GM12878 (cell line): ENCODE data around the gene ARHGAP6.

Experiments
- ASH2L ChIP-seq: fragments of 300-600, 200-600 bp; sonication (generic); IDR thresholded peaks from 2 replicates; pipeline ENCODE4 v1.6.1; 2017; ENCODE audit warnings: low read depth, mild to moderate bottlenecking, borderline replicate concordance
- ATF7 ChIP-seq: fragments of 450-650 bp; IDR thresholded peaks from 2 replicates; pipeline ENCODE4 v1.6.1; 2016; ENCODE audit warnings: low read depth, mild to moderate bottlenecking
- BRCA1 ChIP-seq: IDR thresholded peaks from 2 replicates; pipeline ENCODE4 v1.6.1; 2011; ENCODE audit warnings: low read depth, low read length, improper control_type of control experiment
- POLR2AphosphoS5 ChIP-seq: IDR thresholded peaks from 2 replicates; pipeline ENCODE4 v1.6.1; 2011; ENCODE audit warnings: mild to moderate bottlenecking, low read length, inconsistent platforms
- TAF1 ChIP-seq: IDR thresholded peaks from 2 replicates; pipeline ENCODE4 v1.6.1; 2011; ENCODE audit warnings: mild to moderate bottlenecking, low read depth, low read length, borderline replicate concordance
- USF2 ChIP-seq: IDR thresholded peaks from 2 replicates; pipeline ENCODE4 v1.6.1; 2011; ENCODE audit warnings: low read depth, low read length, improper control_type of control experiment, borderline replicate concordance
- WRNIP1 ChIP-seq: IDR thresholded peaks from 2 replicates; pipeline ENCODE4 v1.6.1; 2011; ENCODE audit warnings: low read depth, low read length, improper control_type of control experiment, borderline replicate concordance
- TF ChIP-seq, protein P1 (sequence below), 3 experiments: IDR thresholded peaks in 2 of 3; conservative IDR thresholded peaks in 1 of 3; 2 replicates each; pipeline ENCODE4 v1.5.1; 2011; ENCODE audit warnings: low read depth in 3 of 3, low read length in 3 of 3, mild to moderate bottlenecking in 3 of 3, control low read depth in 2 of 3, moderate library complexity in 2 of 3, inconsistent platforms in 1 of 3, mixed read lengths in 1 of 3; ENCODE audit not compliant: control insufficient read depth in 2 of 3, insufficient read depth in 1 of 3; ENCODE audit errors: extremely low read depth in 1 of 3
- TF ChIP-seq, protein P2 (sequence below): IDR thresholded peaks from 2 replicates; pipeline ENCODE4 v1.6.1; 2011; ENCODE audit warnings: borderline replicate concordance, low read depth, mild to moderate bottlenecking, moderate library complexity, mixed read lengths, low read length; ENCODE audit not compliant: insufficient read depth; ENCODE audit errors: extremely low read length
- TF ChIP-seq, protein P3 (sequence below): IDR thresholded peaks from 2 replicates; pipeline ENCODE4 v1.6.1; 2012; ENCODE audit warnings: low read length, inconsistent platforms

- TF ChIP-seq TAF1 (no peak), WRNIP1 (no peak), BRCA1 (no peak), ASH2L (no peak), ATF7 (no peak), POLR2AphosphoS5 (no peak), USF2 (no peak)
- TF ChIP-seq, protein P1, sequence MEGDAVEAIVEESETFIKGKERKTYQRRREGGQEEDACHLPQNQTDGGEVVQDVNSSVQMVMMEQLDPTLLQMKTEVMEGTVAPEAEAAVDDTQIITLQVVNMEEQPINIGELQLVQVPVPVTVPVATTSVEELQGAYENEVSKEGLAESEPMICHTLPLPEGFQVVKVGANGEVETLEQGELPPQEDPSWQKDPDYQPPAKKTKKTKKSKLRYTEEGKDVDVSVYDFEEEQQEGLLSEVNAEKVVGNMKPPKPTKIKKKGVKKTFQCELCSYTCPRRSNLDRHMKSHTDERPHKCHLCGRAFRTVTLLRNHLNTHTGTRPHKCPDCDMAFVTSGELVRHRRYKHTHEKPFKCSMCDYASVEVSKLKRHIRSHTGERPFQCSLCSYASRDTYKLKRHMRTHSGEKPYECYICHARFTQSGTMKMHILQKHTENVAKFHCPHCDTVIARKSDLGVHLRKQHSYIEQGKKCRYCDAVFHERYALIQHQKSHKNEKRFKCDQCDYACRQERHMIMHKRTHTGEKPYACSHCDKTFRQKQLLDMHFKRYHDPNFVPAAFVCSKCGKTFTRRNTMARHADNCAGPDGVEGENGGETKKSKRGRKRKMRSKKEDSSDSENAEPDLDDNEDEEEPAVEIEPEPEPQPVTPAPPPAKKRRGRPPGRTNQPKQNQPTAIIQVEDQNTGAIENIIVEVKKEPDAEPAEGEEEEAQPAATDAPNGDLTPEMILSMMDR (IDR thresholded peaks at IDR 0.05 in 2 of 3, conservative IDR thresholded peaks at IDR 0.05 in 1 of 3; ENCODE audit: control insufficient read depth in 2 of 3, extremely low read depth in 1 of 3, insufficient read depth in 1 of 3, low read depth in 3 of 3, low read length in 3 of 3), result no peak
- TF ChIP-seq, protein P2, sequence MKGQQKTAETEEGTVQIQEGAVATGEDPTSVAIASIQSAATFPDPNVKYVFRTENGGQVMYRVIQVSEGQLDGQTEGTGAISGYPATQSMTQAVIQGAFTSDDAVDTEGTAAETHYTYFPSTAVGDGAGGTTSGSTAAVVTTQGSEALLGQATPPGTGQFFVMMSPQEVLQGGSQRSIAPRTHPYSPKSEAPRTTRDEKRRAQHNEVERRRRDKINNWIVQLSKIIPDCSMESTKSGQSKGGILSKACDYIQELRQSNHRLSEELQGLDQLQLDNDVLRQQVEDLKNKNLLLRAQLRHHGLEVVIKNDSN, result no peak
- TF ChIP-seq, protein P3, sequence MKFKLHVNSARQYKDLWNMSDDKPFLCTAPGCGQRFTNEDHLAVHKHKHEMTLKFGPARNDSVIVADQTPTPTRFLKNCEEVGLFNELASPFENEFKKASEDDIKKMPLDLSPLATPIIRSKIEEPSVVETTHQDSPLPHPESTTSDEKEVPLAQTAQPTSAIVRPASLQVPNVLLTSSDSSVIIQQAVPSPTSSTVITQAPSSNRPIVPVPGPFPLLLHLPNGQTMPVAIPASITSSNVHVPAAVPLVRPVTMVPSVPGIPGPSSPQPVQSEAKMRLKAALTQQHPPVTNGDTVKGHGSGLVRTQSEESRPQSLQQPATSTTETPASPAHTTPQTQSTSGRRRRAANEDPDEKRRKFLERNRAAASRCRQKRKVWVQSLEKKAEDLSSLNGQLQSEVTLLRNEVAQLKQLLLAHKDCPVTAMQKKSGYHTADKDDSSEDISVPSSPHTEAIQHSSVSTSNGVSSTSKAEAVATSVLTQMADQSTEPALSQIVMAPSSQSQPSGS, result no peak
Measured at GRCh38 chrX:11264925-11265324, 400.8 kb downstream of the ARHGAP6 start.
